Measurements from ENCODE around the gene ANKRD13B. TPM values are rescaled to one million over a fixed set of nuclear protein-coding genes. Genes with fewer than 3 reads are reported as not detected.

The ANKRD13B gene
- total and polyA plus RNA-seq, 2 of the 13 experiments (the other 11 are each of a cell fraction or from before 2014, with no cell fraction given): 1.7 to 1.8 TPM

DNA sequence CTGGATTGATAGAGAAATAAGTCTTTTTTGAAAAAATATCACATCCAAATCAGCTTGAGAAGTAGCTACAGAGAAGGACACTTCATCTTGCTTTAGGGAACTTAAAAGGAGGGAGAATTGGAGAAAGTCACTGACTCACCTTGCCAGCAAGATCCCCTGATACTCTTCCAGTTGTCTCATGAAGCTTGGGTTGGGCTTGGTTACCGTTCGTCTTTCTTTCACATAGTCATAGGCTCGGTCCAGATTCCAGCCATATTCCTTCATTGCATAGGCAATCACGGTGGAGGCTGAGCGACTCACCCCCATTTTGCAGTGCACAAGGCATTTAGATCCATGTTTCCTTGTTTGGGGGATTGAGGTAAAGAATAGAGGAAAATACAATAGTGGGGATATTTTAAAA, 55.1 kb downstream of the ANKRD13B start:
- Histone ChIP-seq H2AFZ (ENCODE audit: low read length) (no peak overlapping the region), H3K4me1 (ENCODE audit: insufficient read depth, low read length) (peaks cover 11% of the 10 kb centered on the region), H3K79me2 (ENCODE audit: insufficient read depth, low read length) (no peaks in the 10 kb centered on the region), H3K9me3 (ENCODE audit: low read length) (no peaks in the 10 kb centered on the region), H3K27ac (ENCODE audit: extremely low read length, insufficient read depth, low read length) (no peak overlapping the region), H3K9ac (ENCODE audit: insufficient read depth, low read depth, low read length) (no peak overlapping the region), H3K4me3 (replicated peaks in 1 of 3; ENCODE audit: insufficient read depth in 1 of 3, low read depth in 2 of 3, low read length in 3 of 3) (no peak overlapping the region), H3K27me3 (ENCODE audit: control insufficient read depth in 1 of 2, insufficient read depth in 2 of 2, low read length in 2 of 2) (no peaks in the 10 kb centered on the region), H3K36me3 (replicated peaks in 1 of 2; ENCODE audit: control insufficient read depth in 1 of 2, insufficient read depth in 2 of 2, low read length in 2 of 2) (no peaks in the 10 kb centered on the region), H4K20me1 (ENCODE audit: insufficient read depth, low read length) (no peaks in the 10 kb centered on the region), H3K4me2 (ENCODE audit: low read depth, low read length) (no peak overlapping the region)
- DNase-seq (ENCODE audit: low spot score) (no peak), FAIRE-seq (no peak), ATAC-seq (no peak)
- ChIA-PET CTCF (ENCODE audit: low intra/inter-chr PET ratio, low total read pairs) (no interaction called here), POLR2A (no interaction called here)
- TF ChIP-seq ZNF780A (CRISPR knock-in tag; IDR thresholded peaks at IDR 0.05): no peak
- no peak for TF ChIP-seq ZMYM3 (CRISPR knock-in tag; IDR thresholded peaks at IDR 0.05)
- no peak for TF ChIP-seq ZNF564 (CRISPR knock-in tag; IDR thresholded peaks at IDR 0.05)
- TF ChIP-seq SKI (IDR thresholded peaks at IDR 0.05; ENCODE audit: partially characterized antibody): no peak
- TF ChIP-seq ZNF235 (CRISPR knock-in tag; IDR thresholded peaks at IDR 0.05; ENCODE audit: borderline replicate concordance): no peak
- TF ChIP-seq ZSCAN21 (CRISPR knock-in tag; IDR thresholded peaks at IDR 0.05; ENCODE audit: borderline replicate concordance): no peak
- TF ChIP-seq PCBP1 (IDR thresholded peaks at IDR 0.05; ENCODE audit: borderline replicate concordance, low read depth, low read length): no peak
- no peak for TF ChIP-seq HNRNPK (IDR thresholded peaks at IDR 0.05; ENCODE audit: low read depth, low read length, poor library complexity, severe bottlenecking)
- TF ChIP-seq AKAP8 (CRISPR knock-in tag; IDR thresholded peaks at IDR 0.05): no peak
- TF ChIP-seq, protein P1, sequence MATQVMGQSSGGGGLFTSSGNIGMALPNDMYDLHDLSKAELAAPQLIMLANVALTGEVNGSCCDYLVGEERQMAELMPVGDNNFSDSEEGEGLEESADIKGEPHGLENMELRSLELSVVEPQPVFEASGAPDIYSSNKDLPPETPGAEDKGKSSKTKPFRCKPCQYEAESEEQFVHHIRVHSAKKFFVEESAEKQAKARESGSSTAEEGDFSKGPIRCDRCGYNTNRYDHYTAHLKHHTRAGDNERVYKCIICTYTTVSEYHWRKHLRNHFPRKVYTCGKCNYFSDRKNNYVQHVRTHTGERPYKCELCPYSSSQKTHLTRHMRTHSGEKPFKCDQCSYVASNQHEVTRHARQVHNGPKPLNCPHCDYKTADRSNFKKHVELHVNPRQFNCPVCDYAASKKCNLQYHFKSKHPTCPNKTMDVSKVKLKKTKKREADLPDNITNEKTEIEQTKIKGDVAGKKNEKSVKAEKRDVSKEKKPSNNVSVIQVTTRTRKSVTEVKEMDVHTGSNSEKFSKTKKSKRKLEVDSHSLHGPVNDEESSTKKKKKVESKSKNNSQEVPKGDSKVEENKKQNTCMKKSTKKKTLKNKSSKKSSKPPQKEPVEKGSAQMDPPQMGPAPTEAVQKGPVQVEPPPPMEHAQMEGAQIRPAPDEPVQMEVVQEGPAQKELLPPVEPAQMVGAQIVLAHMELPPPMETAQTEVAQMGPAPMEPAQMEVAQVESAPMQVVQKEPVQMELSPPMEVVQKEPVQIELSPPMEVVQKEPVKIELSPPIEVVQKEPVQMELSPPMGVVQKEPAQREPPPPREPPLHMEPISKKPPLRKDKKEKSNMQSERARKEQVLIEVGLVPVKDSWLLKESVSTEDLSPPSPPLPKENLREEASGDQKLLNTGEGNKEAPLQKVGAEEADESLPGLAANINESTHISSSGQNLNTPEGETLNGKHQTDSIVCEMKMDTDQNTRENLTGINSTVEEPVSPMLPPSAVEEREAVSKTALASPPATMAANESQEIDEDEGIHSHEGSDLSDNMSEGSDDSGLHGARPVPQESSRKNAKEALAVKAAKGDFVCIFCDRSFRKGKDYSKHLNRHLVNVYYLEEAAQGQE (IDR thresholded peaks at IDR 0.05; ENCODE audit: borderline replicate concordance in 1 of 2, low read depth in 1 of 2, low read length in 2 of 2): no peak
- no peak for TF ChIP-seq ZFP90 (CRISPR knock-in tag; IDR thresholded peaks at IDR 0.05; ENCODE audit: borderline replicate concordance)
- no TSS peak for BruUV-seq (replicated peaks)
- intact Hi-C loops (cut with micrococcal nuclease; ENCODE audit: unreplicated experiment): no loop called here
- in situ Hi-C loops (cut with HindIII; ENCODE audit: extremely low pct_ligation_motif_present, low pct_unique_long_range_greater_than_20kb): no loop called here
- WGBS (ENCODE audit: low lambda C conversion rate): 98% methylated on average over 5 of the region's 5 CpGs

Measured in HepG2 (cell line).